Hepatocyte (in vitro differentiated cells): Measurements from ENCODE around the gene SH3BP2. TPM values are rescaled to one million over a fixed set of nuclear protein-coding genes. Genes with fewer than 3 reads are reported as not detected.

Experiments
- DNase-seq: peaks from one replicate; pipeline ENCODE4 v3.0.0-alpha.2; 2016; ENCODE audit warnings: low spot score
- H2AFZ ChIP-seq: fragments of 200-600 bp; sonication (generic); 2 replicates; pipeline ENCODE4 v1.6.0; 2016; ENCODE audit warnings: antibody characterized with exemption, mild to moderate bottlenecking
- H3K27ac ChIP-seq: fragments of 200-600 bp; sonication (generic); 2 replicates; pipeline ENCODE4 v1.5.1; 2016; ENCODE audit warnings: mild to moderate bottlenecking
- H3K27me3 ChIP-seq: fragments of 200-600 bp; sonication (generic); 2 replicates; pipeline ENCODE4 v1.6.1; 2016
- H3K36me3 ChIP-seq: fragments of 200-600 bp; sonication (generic); replicated peaks from 2 replicates; pipeline ENCODE4 v1.5.1; 2016; ENCODE audit warnings: low read depth; ENCODE audit not compliant: insufficient read depth
- H3K4me1 ChIP-seq: fragments of 200-600 bp; sonication (generic); 2 replicates; pipeline ENCODE4 v1.5.1; 2016; ENCODE audit warnings: mild to moderate bottlenecking, moderate library complexity; ENCODE audit not compliant: insufficient read depth
- H3K4me2 ChIP-seq: fragments of 200-600 bp; sonication (generic); 2 replicates; pipeline ENCODE4 v1.6.0; 2016
- H3K4me3 ChIP-seq: fragments of 200-600 bp; sonication (generic); 2 replicates; pipeline ENCODE4 v1.5.1; 2016; ENCODE audit warnings: mild to moderate bottlenecking
- H3K79me2 ChIP-seq: fragments of 200-600 bp; sonication (generic); 2 replicates; pipeline ENCODE4 v1.6.0; 2017; ENCODE audit warnings: mild to moderate bottlenecking
- H3K9me2 ChIP-seq: fragments of 200-600 bp; sonication (generic); replicated peaks from 2 replicates; pipeline ENCODE4 v1.6.0; 2017; ENCODE audit warnings: mild to moderate bottlenecking; ENCODE audit not compliant: insufficient read depth
- H3K9me3 ChIP-seq: fragments of 200-600 bp; sonication (generic); 2 replicates; pipeline ENCODE4 v1.5.1; 2016; ENCODE audit warnings: low read depth, mild to moderate bottlenecking
- H4K20me1 ChIP-seq: fragments of 200-600 bp; sonication (generic); 2 replicates; pipeline ENCODE4 v1.6.0; 2016; ENCODE audit warnings: mild to moderate bottlenecking; ENCODE audit not compliant: insufficient read depth, poor library complexity, severe bottlenecking
- EZH2 ChIP-seq: fragments of 200-600 bp; sonication (generic); IDR thresholded peaks from 2 replicates; pipeline ENCODE4 v1.6.1; 2016; ENCODE audit warnings: antibody characterized with exemption, mild to moderate bottlenecking, borderline replicate concordance
- EZH2phosphoT487 ChIP-seq: fragments of 200-600 bp; sonication (generic); IDR thresholded peaks from one replicate; pipeline ENCODE4 v1.6.1; 2018; ENCODE audit warnings: antibody characterized with exemption, mild to moderate bottlenecking, low read depth, moderate library complexity; ENCODE audit not compliant: unreplicated experiment, severe bottlenecking
- WGBS: methylation state at CpG from one replicate; pipeline ENCODE4 v1.1.6; 2016; ENCODE audit warnings: low lambda C conversion rate; ENCODE audit errors: missing lambda C conversion rate; 5-methylcytosine and 5-hydroxymethylcytosine counted together
- polyA plus RNA-seq: library from polyadenylated mRNA; unstranded; fragments of >200 nt; fragmentation: Nextera tagmentation; extraction: Ambion mirVana; gene quantifications from 2 replicates; pipeline ENCODE4 v1.2.1, GENCODE V29; 2016
- total RNA-seq: library from RNA; depleted of rRNA; stranded (reverse); fragments of >200 nt; gene quantifications from 2 replicates; pipeline ENCODE4 v1.2.3, GENCODE V29; 2014
- TF ChIP-seq, protein P1 (sequence below): fragments of 200-600 bp; sonication (generic); IDR thresholded peaks from 2 replicates; pipeline ENCODE4 v1.5.1; 2016; ENCODE audit warnings: antibody characterized with exemption, mild to moderate bottlenecking; ENCODE audit not compliant: poor library complexity

The SH3BP2 gene
- total and polyA plus RNA-seq, 2 experiments from 2014 or later: 24.3 to 25.7 TPM

DNA sequence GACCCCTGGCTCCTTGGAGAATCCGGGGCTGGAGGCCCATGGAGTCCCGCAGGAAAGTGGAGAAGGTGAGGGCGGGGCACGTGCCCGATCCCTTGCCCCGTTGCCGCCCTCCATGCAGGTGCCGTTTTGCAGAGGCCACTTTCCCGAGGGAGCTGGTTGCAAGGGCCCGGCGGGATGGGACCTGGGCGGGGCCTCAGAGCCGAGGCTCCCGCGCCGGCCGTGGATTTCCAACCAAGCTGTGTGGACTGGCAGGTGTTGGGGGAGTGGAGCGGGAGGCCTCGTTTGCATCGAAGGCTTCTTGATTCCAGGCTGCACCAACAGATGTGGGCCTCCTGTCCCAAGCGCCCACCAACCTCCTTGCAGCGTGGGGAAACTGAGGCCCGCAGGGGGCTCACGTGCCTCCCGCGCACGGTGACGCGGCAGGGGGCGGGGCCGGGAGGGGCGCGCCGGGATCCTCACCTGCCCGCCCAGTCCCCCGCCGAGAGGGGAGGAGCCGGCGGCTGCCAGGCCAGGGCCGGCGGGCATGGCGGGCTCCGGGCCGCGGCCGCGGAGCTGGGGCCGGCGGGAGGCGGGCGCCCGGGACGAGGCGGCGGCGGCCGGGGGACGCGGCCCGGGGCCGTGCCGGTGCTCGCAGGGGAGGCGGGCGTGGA lies 24.9 kb downstream of the SH3BP2 start:
- H3K79me2 ChIP-seq: peaks cover 32% of the 10 kb centered on the region
- H4K20me1 ChIP-seq: peaks cover 2% of the 10 kb centered on the region

DNA sequence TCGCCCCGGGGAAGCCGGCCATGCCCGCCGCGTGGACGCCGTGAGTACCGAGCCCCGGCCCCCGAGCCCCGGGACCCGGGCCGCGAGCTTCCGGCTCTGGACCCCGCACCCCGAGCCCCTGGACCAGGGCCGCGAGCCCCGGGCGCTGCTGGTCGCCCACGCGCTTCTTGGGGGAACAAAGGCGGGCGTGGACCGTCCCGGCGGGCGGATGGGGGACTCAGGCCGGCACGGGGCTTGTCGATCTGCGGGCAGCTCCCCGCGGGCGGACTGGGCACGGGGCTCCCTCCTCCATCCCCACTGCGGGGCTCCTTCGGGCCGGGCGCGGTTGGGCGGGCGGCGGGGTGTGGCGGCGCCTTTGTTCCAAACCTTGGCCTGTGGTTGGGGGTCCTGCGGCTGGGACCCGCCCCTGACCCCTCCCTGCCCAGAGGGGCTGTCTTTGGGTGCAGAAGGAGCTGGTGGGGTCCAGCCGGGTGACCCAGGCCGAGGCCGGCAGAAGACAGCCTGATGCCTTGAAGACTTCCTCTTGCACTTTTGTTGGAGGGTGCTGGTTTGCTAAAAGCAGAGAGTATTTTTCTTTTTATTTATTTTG lies 25.6 kb downstream of the SH3BP2 start:
- Histone ChIP-seq H3K9me2 (no peaks in the 10 kb centered on the region), H4K20me1 (peaks cover 2% of the 10 kb centered on the region), H3K27ac (peak overlapping the region; percentile 62), H3K36me3 (no peaks in the 10 kb centered on the region), H2AFZ (peak overlapping the region; percentile 71), H3K79me2 (peaks cover 29% of the 10 kb centered on the region), H3K27me3 (no peaks in the 10 kb centered on the region), H3K4me3 (peak overlapping the region; percentile 63), H3K4me1 (peaks cover 4% of the 10 kb centered on the region), H3K9me3 (peaks cover 8% of the 10 kb centered on the region), H3K4me2 (peak overlapping the region; percentile 78)
- 4% methylated on average over 15 of the region's 54 CpGs for WGBS
- DNase-seq: peak; percentile 42
- TF ChIP-seq, protein P1, sequence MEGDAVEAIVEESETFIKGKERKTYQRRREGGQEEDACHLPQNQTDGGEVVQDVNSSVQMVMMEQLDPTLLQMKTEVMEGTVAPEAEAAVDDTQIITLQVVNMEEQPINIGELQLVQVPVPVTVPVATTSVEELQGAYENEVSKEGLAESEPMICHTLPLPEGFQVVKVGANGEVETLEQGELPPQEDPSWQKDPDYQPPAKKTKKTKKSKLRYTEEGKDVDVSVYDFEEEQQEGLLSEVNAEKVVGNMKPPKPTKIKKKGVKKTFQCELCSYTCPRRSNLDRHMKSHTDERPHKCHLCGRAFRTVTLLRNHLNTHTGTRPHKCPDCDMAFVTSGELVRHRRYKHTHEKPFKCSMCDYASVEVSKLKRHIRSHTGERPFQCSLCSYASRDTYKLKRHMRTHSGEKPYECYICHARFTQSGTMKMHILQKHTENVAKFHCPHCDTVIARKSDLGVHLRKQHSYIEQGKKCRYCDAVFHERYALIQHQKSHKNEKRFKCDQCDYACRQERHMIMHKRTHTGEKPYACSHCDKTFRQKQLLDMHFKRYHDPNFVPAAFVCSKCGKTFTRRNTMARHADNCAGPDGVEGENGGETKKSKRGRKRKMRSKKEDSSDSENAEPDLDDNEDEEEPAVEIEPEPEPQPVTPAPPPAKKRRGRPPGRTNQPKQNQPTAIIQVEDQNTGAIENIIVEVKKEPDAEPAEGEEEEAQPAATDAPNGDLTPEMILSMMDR: no peak
- TF ChIP-seq EZH2 (no peak), EZH2phosphoT487 (no peak)

More for the DNA sequence above, 24.9 kb downstream of the SH3BP2 start:
- peak overlapping the region; percentile 50 for H3K27ac ChIP-seq
- H2AFZ ChIP-seq: peak overlapping the region; percentile 18
- DNase-seq: peak; percentile 86
- no peaks in the 10 kb centered on the region for H3K9me2 ChIP-seq
- H3K36me3 ChIP-seq: no peaks in the 10 kb centered on the region
- peak overlapping the region; percentile 63 for H3K4me3 ChIP-seq
- H3K4me2 ChIP-seq: peak overlapping the region; percentile 78
- no peaks in the 10 kb centered on the region for H3K27me3 ChIP-seq
- H3K9me3 ChIP-seq: peaks cover 8% of the 10 kb centered on the region
- TF ChIP-seq, protein P1: no peak
- no peak for TF ChIP-seq EZH2
- peaks cover 4% of the 10 kb centered on the region for H3K4me1 ChIP-seq
- whole genome bisulfite sequencing: 24% methylated on average over 26 of the region's 65 CpGs

DNA sequence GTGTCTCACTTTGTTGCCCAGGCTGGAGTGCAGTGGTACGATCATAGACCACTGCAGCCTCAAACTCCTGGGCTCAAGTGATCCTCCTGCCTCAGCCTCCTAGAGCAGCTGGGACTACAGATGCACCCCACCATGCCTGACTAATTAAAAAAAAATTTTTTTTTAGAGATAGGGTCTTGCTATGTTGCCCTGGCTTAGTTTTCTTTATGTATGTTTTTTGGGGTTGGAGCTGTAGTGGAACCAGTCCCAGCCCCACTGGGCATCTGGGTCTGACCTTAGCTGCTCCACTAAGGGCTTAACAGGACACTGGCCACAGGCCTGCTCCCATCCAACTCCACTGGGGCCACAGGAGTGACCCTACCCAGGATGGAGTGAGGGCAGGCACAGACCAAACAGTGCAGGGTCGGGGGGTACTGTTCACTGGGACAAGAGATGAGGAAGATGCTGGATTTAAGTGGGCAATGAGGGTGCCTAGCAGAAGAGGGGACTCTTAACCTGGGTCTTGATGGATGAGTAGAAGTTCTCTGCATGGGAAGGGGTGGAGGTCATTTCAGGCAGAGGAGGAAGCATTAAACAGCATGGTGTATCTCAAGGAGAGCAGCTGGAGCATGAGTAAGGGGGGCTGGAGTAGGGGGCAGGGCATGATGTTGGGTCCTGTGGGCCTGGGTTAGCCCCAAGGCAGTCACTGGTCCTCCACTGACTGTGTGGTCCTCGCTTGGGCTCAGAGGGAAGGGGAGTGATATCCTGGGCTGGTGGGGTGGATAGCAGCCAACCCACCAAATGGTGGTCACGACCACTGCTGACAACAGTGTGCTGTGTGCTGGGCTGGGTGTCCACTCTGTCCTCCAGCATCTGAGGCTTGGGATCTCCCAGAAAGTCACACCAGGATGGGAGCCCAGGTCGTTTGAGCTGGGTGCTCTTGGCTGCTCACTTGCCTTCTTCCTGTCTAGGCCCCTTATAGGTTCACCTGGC lies 26.6 kb downstream of the SH3BP2 start:
- DNase-seq: no peak
- Histone ChIP-seq H3K4me3 (peak overlapping the region; percentile 63), H3K4me1 (peaks cover 4% of the 10 kb centered on the region), H3K9me3 (peaks cover 8% of the 10 kb centered on the region), H3K79me2 (peaks cover 29% of the 10 kb centered on the region), H3K4me2 (peak overlapping the region; percentile 78), H3K9me2 (no peaks in the 10 kb centered on the region), H2AFZ (no peak overlapping the region), H3K27ac (no peak overlapping the region), H4K20me1 (peaks cover 2% of the 10 kb centered on the region), H3K27me3 (no peaks in the 10 kb centered on the region), H3K36me3 (no peaks in the 10 kb centered on the region)
- WGBS: 92% methylated on average over 5 of the region's 5 CpGs
- TF ChIP-seq EZH2: no peak
- TF ChIP-seq, protein P1: no peak
- no peak for TF ChIP-seq EZH2phosphoT487
